Tongue (tissue), 2 donors: ENCODE data around the gene TMCO1. TPM values are rescaled to one million over a fixed set of nuclear protein-coding genes. Genes with fewer than 3 reads are reported as not detected.
"Not testable (repeated sequence)": the region's sequence is repeated elsewhere in the genome, so short reads cannot be mapped to it uniquely, and the experiment has no call there.

Experiments
- DNase-seq: peaks from one replicate; pipeline ENCODE4 v3.0.0-alpha.2; 2015
- total RNA-seq: library from RNA; depleted of rRNA; stranded (reverse); fragments of >200 nt; gene quantifications from one replicate; pipeline ENCODE4 v1.2.3, GENCODE V29; 2014

Gene TMCO1
- total RNA-seq, 1 donor from 2014 or later, result 40.5 TPM

- no peak for DNase-seq
Observed at GRCh38 chr1:165686121-165686970, 82.3 kb downstream of the TMCO1 start.

GRCh38 chr1:165683848-165684485 lies 84.7 kb downstream of the TMCO1 start:
- no peak for DNase-seq

GRCh38 chr1:165680773-165681172 lies 87.9 kb downstream of the TMCO1 start:
- not testable (repeated sequence) for DNase-seq

GRCh38 chr1:165680303-165680702 lies 88.4 kb downstream of the TMCO1 start:
- DNase-seq, result no peak

- no peak for DNase-seq
Observed at GRCh38 chr1:165679282-165680036, 89.2 kb downstream of the TMCO1 start.

- no peak for DNase-seq
Observed at GRCh38 chr1:165678509-165678908, 90.2 kb downstream of the TMCO1 start.

Other genes with a start within 250 kb of the TMCO1 start
- not detected for gene LRRC52, start 224.9 kb downstream of the TMCO1 start, total RNA-seq
- gene MGST3, start 137.6 kb downstream of the TMCO1 start, total RNA-seq, result 212 TPM
- 84.0 TPM for gene ALDH9A1, start 70.3 kb downstream of the TMCO1 start, total RNA-seq
- gene UCK2, start 58.7 kb upstream of the TMCO1 start, total RNA-seq, result 39.0 TPM